ENCODE results near the gene FSCN2.

- TF ChIP-seq SIN3A (IDR thresholded peaks at IDR 0.05; ENCODE audit: borderline replicate concordance, insufficient read depth, low read depth, low read length) = no peak
- no peak for TF ChIP-seq CTCF (IDR thresholded peaks at IDR 0.05)
- TF ChIP-seq POLR2AphosphoS5 (IDR thresholded peaks at IDR 0.05; ENCODE audit: low read depth, low read length) = no peak
These were observed 24.6 kb upstream of the FSCN2 start for GRCh38 chr17:81503619-81504018.

Measured in Panc1 (cell line).